ENCODE data around the gene PDHX. TPM values are rescaled to one million over a fixed set of nuclear protein-coding genes. Genes with fewer than 3 reads are reported as not detected.

The PDHX gene
- total and polyA plus RNA-seq, 10 of the 15 experiments (the other 5 are each of a cell fraction or from before 2014, with no cell fraction given) = 14.5 to 41.9 (median 28.0) TPM

GRCh38 chr11:34972366-34972765, 55.9 kb downstream of the PDHX start (continued):
- TF ChIP-seq BCLAF1 (IDR thresholded peaks at IDR 0.05) (no peak), SIX5 (IDR thresholded peaks at IDR 0.05; ENCODE audit: low read depth, low read length, severe bottlenecking) (no peak)

GRCh38 chr11:34972892-34973291, 56.5 kb downstream of the PDHX start:
- FAIRE-seq = no peak
- H3K9ac ChIP-seq (ENCODE audit: control insufficient read depth, insufficient read depth, low read length) = no peak overlapping the region
- no peaks in the 10 kb centered on the region for H3K27me3 ChIP-seq (replicated peaks in 1 of 2; ENCODE audit: control insufficient read depth in 2 of 2, insufficient read depth in 2 of 2, low read length in 1 of 2)
- ChIA-PET SMC1A (ENCODE audit: uncharacterized antibody, unreplicated experiment) (interaction anchor here (0.9 to 1.2 kb wide), 2 partner anchors 30 to 46 kb away, joined by 3 to 4 read pairs; no protein-coding TSS in a partner anchor), POLR2A (interaction anchor here (0.6 kb wide), 1 partner anchor 696 kb away, joined by 3 read pairs; no protein-coding TSS in a partner anchor), RAD21 (ENCODE audit: unreplicated experiment) (no interaction called here), CTCF (interaction anchor here (0.8 to 1.4 kb wide), 3 partner anchors 18 to 50 kb away, joined by 3 to 5 read pairs (median 3); no protein-coding TSS in a partner anchor)
- no peak overlapping the region for H2AFZ ChIP-seq (ENCODE audit: control insufficient read depth, low read depth, low read length)
- 97% methylated on average over 2 of the region's 2 CpGs for WGBS (ENCODE audit: insufficient coverage, insufficient replicate concordance, low lambda C conversion rate, missing lambda C conversion rate)
- peaks cover 0 to 13% of the 10 kb centered on the region in 2 experiments; a peak in 3 of 4 replicates for H3K36me3 ChIP-seq (ENCODE audit: control insufficient read depth in 2 of 2, insufficient read depth in 2 of 2, low read length in 1 of 2)
- BruUV-seq (replicated peaks) = no TSS peak
- H4K20me1 ChIP-seq (ENCODE audit: control insufficient read depth, insufficient read depth) = no peaks in the 10 kb centered on the region
- H3K4me1 ChIP-seq (ENCODE audit: control insufficient read depth, insufficient read depth, low read length) = no peaks in the 10 kb centered on the region
- H3K4me3 ChIP-seq = no peak overlapping the region
- H3K79me2 ChIP-seq (ENCODE audit: control insufficient read depth, insufficient read depth, low read length) = no peaks in the 10 kb centered on the region
- H3K4me2 ChIP-seq (ENCODE audit: control insufficient read depth, insufficient read depth) = no peak overlapping the region
- H3K9me3 ChIP-seq (replicated peaks; ENCODE audit: control insufficient read depth, insufficient read depth, low read length) = no peaks in the 10 kb centered on the region; the same call in 2 of the 3 replicates
- intact Hi-C loops (cut with micrococcal nuclease; ENCODE audit: unreplicated experiment) = no loop called here
- in situ Hi-C loops (cut with MboI) = no loop called here
- DNase-seq (ENCODE audit: low read depth, low spot score) = no peak
- H3K27ac ChIP-seq (ENCODE audit: control insufficient read depth, insufficient read depth) = no peak overlapping the region
- no peak for ATAC-seq
- no peak for TF ChIP-seq FOXK2 (IDR thresholded peaks at IDR 0.05)
- TF ChIP-seq ZZZ3 (IDR thresholded peaks at IDR 0.05; ENCODE audit: control insufficient read depth, insufficient read length, low read depth) = no peak
- TF ChIP-seq HDAC6 (IDR thresholded peaks at IDR 0.05; ENCODE audit: unreplicated experiment) = no peak
- TF ChIP-seq ASH2L (IDR thresholded peaks at IDR 0.05; ENCODE audit: borderline replicate concordance, low read depth) = no peak
- TF ChIP-seq CREM (IDR thresholded peaks at IDR 0.05; ENCODE audit: low read depth) = no peak
- TF ChIP-seq ZNF384 (IDR thresholded peaks at IDR 0.05; ENCODE audit: borderline replicate concordance, low read depth, low read length) = no peak
- no peak for TF ChIP-seq JUNB (IDR thresholded peaks at IDR 0.05)
- no peak for TF ChIP-seq SKIL (IDR thresholded peaks at IDR 0.05; ENCODE audit: low read depth, poor library complexity, severe bottlenecking)
- TF ChIP-seq RAD21 (IDR thresholded peaks at IDR 0.05; ENCODE audit: insufficient read depth, low read depth, low read length) = no peak
- TF ChIP-seq CUX1 (IDR thresholded peaks at IDR 0.05; ENCODE audit: insufficient replicate concordance, low read depth, low read length) = no peak
- no peak for TF ChIP-seq SMAD5 (IDR thresholded peaks at IDR 0.05; ENCODE audit: low read depth)

All from GM12878 (cell line).